Stomach (tissue), 9 donors: ENCODE results near the gene ARID1B. TPM values are rescaled to one million over a fixed set of nuclear protein-coding genes. Genes with fewer than 3 reads are reported as not detected.
A peak's percentile ranks its signal among the peaks of the same experiment; 100 is the strongest.

Source experiments
- DNase-seq, 2 donors: peaks; one replicate each; pipeline versions ENCODE4 v3.0.0 to v3.0.0-alpha.2; 2013 to 2019
- H3K27ac ChIP-seq, 5 donors: fragments of 200-600 bp in 4 of 5; sonication (generic) in 4 of 5; one replicate each; pipeline ENCODE4 v1.5.1; 2013 to 2019; ENCODE audit warnings: mild to moderate bottlenecking in 1 of 5, moderate library complexity in 1 of 5
- H3K27me3 ChIP-seq, 3 donors: fragments of 200-600 bp; sonication (generic); one replicate each; pipeline ENCODE4 v1.5.1; 2017 to 2019; ENCODE audit warnings: mixed run types in 1 of 3
- H3K36me3 ChIP-seq, 4 donors: fragments of 200-600 bp; sonication (generic); 1 replicate in 3 of 4; 2 replicates in 1 of 4; pipeline ENCODE4 v1.5.1; 2016 to 2019
- H3K4me1 ChIP-seq, 4 donors: fragments of 200-600 bp; sonication (generic); one replicate each; pipeline ENCODE4 v1.5.1; 2016 to 2019
- H3K4me3 ChIP-seq, 4 donors: fragments of 200-600 bp; sonication (generic) in 3 of 4; one replicate each; pipeline ENCODE4 v1.5.1; 2016 to 2019; ENCODE audit warnings: mild to moderate bottlenecking in 1 of 4
- H3K9me3 ChIP-seq, 4 donors: fragments of 200-600 bp; sonication (generic); one replicate each; pipeline ENCODE4 v1.5.1; 2016 to 2019
- CTCF ChIP-seq, 7 experiments: fragments of 450-650 bp in 4 of 7; fragments of 200-600 bp in 3 of 7; sonication (generic) in 3 of 7; IDR thresholded peaks; one replicate each; pipeline ENCODE4 v1.5.1; 2016 to 2019; ENCODE audit warnings: antibody characterized with exemption in 7 of 7, control low read depth in 2 of 7, mild to moderate bottlenecking in 1 of 7
- EP300 ChIP-seq: sonication (generic); formaldehyde crosslinking; IDR thresholded peaks from one replicate; pipeline ENCODE4 v1.6.1; 2017; ENCODE audit warnings: antibody characterized with exemption
- POLR2A ChIP-seq, 4 donors: fragments of 450-650 bp; IDR thresholded peaks; one replicate each; pipeline ENCODE4 v1.6.1; 2016; ENCODE audit warnings: antibody characterized with exemption in 4 of 4, control low read depth in 2 of 4, mild to moderate bottlenecking in 1 of 4, moderate library complexity in 1 of 4
- POLR2AphosphoS5 ChIP-seq, 3 donors: sonication (generic); formaldehyde crosslinking; IDR thresholded peaks; one replicate each; pipeline ENCODE4 v1.6.1; 2016; ENCODE audit warnings: antibody characterized with exemption in 3 of 3
- WGBS, 5 donors: extraction: QIAGEN DNeasy Blood & Tissue Kit in 3 of 5; methylation state at CpG; one replicate each; pipeline versions ENCODE4 v1.1.5 to v1.1.7; 2013 to 2018; 5-methylcytosine and 5-hydroxymethylcytosine counted together
- intact Hi-C: fragments of 100-400 bp; cut with DNase I; formaldehyde crosslinking; loops from one replicate; pipeline ENCODE4 v1.15.1; 2023; ENCODE audit warnings: low total_unique reads
- polyA plus RNA-seq, 3 donors: library from polyadenylated mRNA; stranded (reverse); fragments of 200-250 nt; gene quantifications; one replicate each; pipeline ENCODE4 v1.2.3, GENCODE V29; 2013
- total RNA-seq, 5 donors: library from RNA; depleted of rRNA; stranded (reverse); fragments of >200 nt; gene quantifications; one replicate each; pipeline versions ENCODE4 v1.1.0 to v1.2.3, GENCODE V29; 2014 to 2016
- donor health status: healthy with polysubstance abuse.
- donor health status: Bipolar disorder and iron deficiency.
- donor health status: healthy.

ARID1B gene
- total and polyA plus RNA-seq, 8 donors = 8.8 to 183 (median 48.3) TPM

GRCh38 chr6:157059781-157060180, 282.6 kb downstream of the ARID1B start:
- Histone ChIP-seq H3K27me3 (no peaks in the 10 kb centered on the region), H3K4me3 (no peak overlapping the region), H3K4me1 (peaks cover 5 to 61% (median 27%) of the 10 kb centered on the region in 4 donors), H3K9me3 (no peaks in the 10 kb centered on the region), H3K27ac (peak overlapping the region in 2 of 5 donors; percentile 21 to 46), H3K36me3 (no peaks in the 10 kb centered on the region)
- WGBS, 5 donors = 19 to 30% (median 22%) methylated on average over 4 of the region's 4 CpGs
- DNase-seq = peak; percentile 39 to 45
- intact Hi-C loops = no loop called here
- TF ChIP-seq POLR2AphosphoS5 (IDR thresholded peaks at IDR 0.05) (peak in 1 of 3 donors; percentile 27), POLR2A (IDR thresholded peaks at IDR 0.05) (no peak), CTCF (IDR thresholded peaks at IDR 0.05) (no peak), EP300 (no peak)

DNA sequence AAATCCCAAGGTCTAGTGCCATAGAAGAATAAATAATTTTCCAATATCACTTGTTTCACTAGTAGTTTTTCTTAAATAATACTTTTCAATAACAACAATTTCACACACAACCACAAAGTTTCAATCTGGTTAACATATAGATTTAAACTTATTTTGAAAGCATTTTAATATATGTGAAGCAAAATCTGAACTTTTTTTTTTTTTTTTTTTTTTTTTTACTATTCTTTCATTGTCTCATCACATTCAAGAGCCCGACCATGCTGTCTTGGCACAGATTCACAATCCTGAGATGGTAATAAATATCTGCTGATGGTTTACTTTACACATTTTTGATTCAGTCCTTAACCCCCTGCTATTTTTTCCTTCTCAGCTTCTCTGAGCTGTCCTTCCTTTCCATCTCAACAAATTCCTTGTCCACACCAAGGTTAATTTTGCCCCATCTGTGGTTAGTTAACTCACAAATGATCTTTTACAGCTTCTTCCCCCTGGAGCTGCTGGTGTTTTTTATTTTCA, 283.3 kb downstream of the ARID1B start:
- Histone ChIP-seq H3K27ac (no peak overlapping the region), H3K36me3 (no peaks in the 10 kb centered on the region), H3K4me3 (no peak overlapping the region), H3K9me3 (no peaks in the 10 kb centered on the region), H3K27me3 (no peaks in the 10 kb centered on the region), H3K4me1 (peaks cover 5 to 57% (median 27%) of the 10 kb centered on the region in 4 donors)
- intact Hi-C loops = no loop called here
- TF ChIP-seq POLR2AphosphoS5 (IDR thresholded peaks at IDR 0.05) (no peak), CTCF (IDR thresholded peaks at IDR 0.05) (no peak), EP300 (no peak), POLR2A (IDR thresholded peaks at IDR 0.05) (no peak)
- 15 to 46% (median 34%) methylated on average over 1 of the region's 1 CpG for WGBS, 5 donors
- DNase-seq = no peak

GRCh38 chr6:157061770-157062594, 284.8 kb downstream of the ARID1B start:
- Histone ChIP-seq H3K4me3 (no peak overlapping the region), H3K27ac (no peak overlapping the region), H3K4me1 (peaks cover 5 to 63% (median 32%) of the 10 kb centered on the region in 4 donors), H3K27me3 (no peaks in the 10 kb centered on the region), H3K9me3 (no peaks in the 10 kb centered on the region), H3K36me3 (no peaks in the 10 kb centered on the region)
- TF ChIP-seq EP300 (no peak), POLR2A (IDR thresholded peaks at IDR 0.05) (no peak), CTCF (IDR thresholded peaks at IDR 0.05) (no peak), POLR2AphosphoS5 (IDR thresholded peaks at IDR 0.05) (no peak)
- WGBS, 5 donors = 85 to 91% (median 90%) methylated on average over 9 of the region's 9 CpGs
- intact Hi-C loops = no loop called here
- no peak for DNase-seq

DNA sequence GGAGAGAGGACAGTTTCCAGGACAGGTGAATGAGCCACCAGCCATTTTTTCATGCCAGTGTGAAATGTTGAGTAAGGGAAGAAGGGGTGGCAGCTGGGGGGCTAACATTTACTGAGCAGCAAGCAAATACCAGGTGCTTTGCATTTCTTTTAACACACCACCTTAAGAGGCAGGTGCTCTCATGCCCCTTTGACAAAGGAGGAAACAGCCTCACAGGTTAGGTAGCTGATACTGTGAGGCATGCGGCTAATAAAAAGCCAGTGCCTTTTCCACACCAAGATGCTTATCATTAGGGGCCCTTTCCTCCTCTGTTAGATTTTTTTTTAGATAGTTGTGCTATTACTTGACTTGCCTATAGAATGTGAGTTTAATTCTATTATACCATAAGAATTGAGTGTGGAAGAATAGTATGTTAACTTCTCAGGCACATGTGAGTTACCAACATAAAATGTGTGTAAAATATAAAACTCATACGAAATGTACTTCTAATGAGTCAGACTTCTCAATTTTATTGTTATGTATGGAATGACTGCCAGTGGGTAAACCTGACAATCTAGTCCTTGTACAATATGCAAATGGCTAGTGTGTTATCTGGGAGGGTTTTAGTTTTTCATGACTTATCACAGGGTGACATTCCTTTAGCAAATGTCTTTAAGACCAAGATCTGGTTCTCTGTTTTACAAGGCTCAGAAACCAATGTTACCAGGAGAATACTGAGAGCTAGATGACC, 286.2 kb downstream of the ARID1B start:
- H3K4me3 ChIP-seq = no peak overlapping the region
- no peaks in the 10 kb centered on the region for H3K36me3 ChIP-seq
- H3K4me1 ChIP-seq = peaks cover 5 to 75% (median 40%) of the 10 kb centered on the region in 4 donors
- peak overlapping the region in 1 of 5 donors; percentile 42 for H3K27ac ChIP-seq
- TF ChIP-seq EP300 (no peak), POLR2AphosphoS5 (IDR thresholded peaks at IDR 0.05) (no peak), POLR2A (IDR thresholded peaks at IDR 0.05) (no peak), CTCF (IDR thresholded peaks at IDR 0.05) (no peak)
- peak in 1 of 2 donors; percentile 23 for DNase-seq
- intact Hi-C loops = no loop called here
- H3K27me3 ChIP-seq = no peaks in the 10 kb centered on the region
- no peaks in the 10 kb centered on the region for H3K9me3 ChIP-seq
- WGBS, 5 donors = 32 to 57% (median 40%) methylated on average over 2 of the region's 2 CpGs
